ENCODE results near the gene SMARCD3.
A peak's percentile ranks its signal among the peaks of the same experiment; 100 is the strongest.

SMARCD3 gene

DNA sequence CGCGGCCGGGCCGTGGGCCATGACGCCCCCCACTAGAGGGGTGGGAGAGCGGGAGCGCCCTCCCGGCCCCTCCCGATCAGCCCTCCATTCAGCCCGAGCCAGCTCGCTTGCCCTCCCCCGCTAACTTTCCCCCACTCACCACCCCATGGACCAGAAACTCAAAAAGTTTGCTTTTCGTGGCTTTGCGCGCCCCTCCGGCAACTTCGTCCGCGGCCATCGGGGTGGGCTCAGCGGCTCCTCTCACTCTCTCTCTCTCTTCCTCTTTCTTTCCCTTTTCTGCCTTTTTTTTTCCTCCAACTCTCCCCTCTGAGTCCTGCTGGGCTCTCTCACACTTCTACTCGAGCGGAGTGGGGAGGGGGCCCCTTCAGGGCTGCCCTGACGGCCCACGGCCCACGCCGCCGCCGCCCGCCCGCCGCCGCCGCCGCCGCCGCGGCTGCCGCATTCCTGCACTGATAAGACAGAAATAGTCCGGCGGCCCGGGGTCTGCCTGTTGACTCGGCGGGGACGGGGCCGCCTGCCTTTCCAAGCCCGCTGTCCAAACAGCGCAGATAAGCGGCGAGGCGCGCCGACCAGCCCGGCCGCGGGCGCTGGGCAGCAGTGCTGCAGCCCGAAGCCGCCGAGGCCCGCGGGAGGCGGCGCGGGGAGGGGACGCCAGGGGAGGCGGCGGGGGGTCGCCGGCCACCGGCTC, at the start of gene SMARCD3:
Gene SMARCD3, minus strand, starts transcription at position 349 of the 688 bp plus-strand sequence. Its CDS starts 132 bp downstream, at position 217.
- Histone ChIP-seq H3K4me1 (ENCODE audit: control insufficient read depth, insufficient read depth, low read length) (peaks cover 10% of the 10 kb centered on the region), H3K36me3 (ENCODE audit: control insufficient read depth, insufficient read depth, low read length) (no peaks in the 10 kb centered on the region), H3K4me3 (ENCODE audit: low read length) (peak within 1 kb of the TSS; percentile 25; the same call in 1 of the 2 replicates), H3K27ac (ENCODE audit: low read length) (no peak within 1 kb of the TSS), H3K9me3 (ENCODE audit: control insufficient read depth, insufficient read depth, low read length) (no peaks in the 10 kb centered on the region), H3K27me3 (ENCODE audit: control insufficient read depth, insufficient read depth, low read length) (peaks cover 35% of the 10 kb centered on the region; the same call in 1 of the 2 replicates)
- no peak for DNase-seq (ENCODE audit: low read depth, low spot score)
- no CpG with 5 or more reads among the region's 71 CpGs for WGBS (ENCODE audit: insufficient coverage, insufficient read length)

DNA sequence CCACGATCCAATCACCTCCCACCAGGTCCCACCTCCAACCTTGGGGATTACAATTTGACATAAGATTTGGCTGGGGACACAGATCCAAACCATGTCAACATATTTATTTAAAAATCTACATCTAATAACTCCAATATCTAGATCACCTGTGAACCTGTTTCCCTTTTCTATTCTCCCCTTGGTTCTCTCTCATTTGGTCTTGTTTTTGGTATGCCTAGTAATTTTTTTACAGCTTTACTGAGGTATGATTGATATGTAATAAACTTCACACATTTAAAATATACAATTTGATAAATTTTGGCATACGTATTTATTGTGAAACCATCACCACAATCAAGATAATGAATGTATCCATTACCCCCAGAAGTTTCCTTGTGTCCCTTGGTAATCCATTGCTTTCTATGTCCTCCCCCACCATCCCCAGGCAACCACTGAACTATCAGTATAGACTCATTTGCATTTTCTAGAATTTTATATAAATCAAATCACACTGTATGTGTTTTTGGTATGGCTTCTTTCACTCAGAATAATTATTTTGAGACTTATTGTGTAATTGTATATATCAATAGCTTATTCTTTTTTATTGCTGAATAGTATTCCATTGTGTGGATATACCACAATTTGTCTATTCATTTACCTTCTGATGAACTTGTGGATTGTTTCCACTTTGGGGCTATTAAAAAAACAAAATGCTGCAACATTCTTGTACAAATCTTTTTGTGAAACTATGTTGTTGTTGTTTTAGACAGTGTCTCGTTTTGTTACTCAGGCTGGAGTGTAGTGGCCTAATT, 47.9 kb upstream of the SMARCD3 start:
- Histone ChIP-seq H3K4me1 (ENCODE audit: control insufficient read depth, insufficient read depth, low read length) (no peaks in the 10 kb centered on the region), H3K27ac (ENCODE audit: low read length) (no peak overlapping the region), H3K27me3 (ENCODE audit: control insufficient read depth, insufficient read depth, low read length) (no peaks in the 10 kb centered on the region), H3K9me3 (ENCODE audit: control insufficient read depth, insufficient read depth, low read length) (no peaks in the 10 kb centered on the region), H3K4me3 (ENCODE audit: low read length) (no peak overlapping the region), H3K36me3 (ENCODE audit: control insufficient read depth, insufficient read depth, low read length) (no peaks in the 10 kb centered on the region)
- DNase-seq (ENCODE audit: low read depth, low spot score), result no peak
- WGBS (ENCODE audit: insufficient coverage, insufficient read length), result no CpG with 5 or more reads among the region's 3 CpGs

DNA sequence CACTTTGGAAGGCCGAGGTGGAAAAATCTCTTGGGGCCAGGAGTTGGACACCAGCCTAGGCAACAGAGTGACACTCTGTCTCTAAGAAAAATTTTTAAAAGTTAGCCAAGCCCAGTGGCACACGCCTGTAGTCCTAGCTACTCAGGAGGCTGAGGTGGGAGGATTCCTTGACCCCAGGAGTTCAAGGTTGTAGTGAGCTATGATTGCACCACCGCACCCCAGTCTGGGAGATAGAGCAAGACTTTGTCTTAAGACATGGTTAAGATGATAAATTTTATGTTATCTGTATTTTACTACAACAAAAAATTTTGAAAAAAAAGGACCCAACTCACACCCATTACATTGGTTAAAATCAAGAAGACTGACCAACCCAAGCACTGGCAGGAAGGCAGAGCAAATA, 44.4 kb upstream of the SMARCD3 start:
- no peak overlapping the region for H3K27ac ChIP-seq (ENCODE audit: low read length)
- H3K4me1 ChIP-seq (ENCODE audit: control insufficient read depth, insufficient read depth, low read length), result no peaks in the 10 kb centered on the region; the same call in 1 of the 2 replicates
- no peaks in the 10 kb centered on the region for H3K9me3 ChIP-seq (ENCODE audit: control insufficient read depth, insufficient read depth, low read length)
- no peak overlapping the region for H3K4me3 ChIP-seq (ENCODE audit: low read length)
- H3K27me3 ChIP-seq (ENCODE audit: control insufficient read depth, insufficient read depth, low read length), result no peaks in the 10 kb centered on the region
- no peaks in the 10 kb centered on the region for H3K36me3 ChIP-seq (ENCODE audit: control insufficient read depth, insufficient read depth, low read length)
- no peak for DNase-seq (ENCODE audit: low read depth, low spot score)
- WGBS (ENCODE audit: insufficient coverage, insufficient read length), result no CpG with 5 or more reads among the region's 3 CpGs

DNA sequence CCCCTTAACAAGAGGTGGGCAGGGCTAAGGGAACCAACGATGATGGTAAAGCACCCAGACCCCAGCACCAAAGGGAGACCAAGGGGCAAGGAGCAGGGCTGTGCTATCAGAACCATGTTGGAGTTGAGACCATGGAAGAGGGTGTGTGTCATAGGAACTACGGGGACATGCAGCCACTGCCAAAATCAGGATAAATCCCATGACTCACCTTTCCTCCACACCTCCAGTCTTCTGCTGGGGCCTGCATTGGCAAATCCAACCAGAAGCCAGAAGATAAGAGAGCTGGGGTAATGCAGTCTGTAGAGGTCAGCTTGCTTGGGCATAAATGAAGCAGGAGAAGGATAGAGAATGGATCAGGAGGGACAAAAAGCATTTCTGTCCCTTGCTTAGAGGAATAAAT, 42.7 kb upstream of the SMARCD3 start:
- WGBS (ENCODE audit: insufficient coverage, insufficient read length), result no CpG with 5 or more reads among the region's 2 CpGs
- no peak overlapping the region for H3K27ac ChIP-seq (ENCODE audit: low read length)

DNA sequence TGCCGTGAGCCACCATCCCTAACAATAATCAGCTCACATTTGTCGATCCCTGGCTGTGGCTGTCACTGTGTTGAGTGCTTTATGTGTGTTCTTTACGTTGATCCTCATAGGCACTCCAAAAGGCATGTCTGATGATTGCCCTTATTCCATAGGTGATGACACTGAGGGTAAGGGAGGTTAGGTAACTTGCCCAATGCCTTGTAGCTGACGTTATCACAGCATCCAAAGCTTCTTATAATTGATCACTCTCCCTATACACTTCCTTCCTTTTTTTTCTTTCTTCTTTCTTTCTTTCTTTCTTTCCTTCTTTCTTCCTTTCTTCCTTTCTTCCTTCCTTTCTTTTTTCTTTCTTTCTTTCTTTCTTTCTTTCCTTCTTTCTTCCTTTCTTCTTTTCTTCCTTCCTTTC, 41.9 kb upstream of the SMARCD3 start:
- Histone ChIP-seq H3K27ac (ENCODE audit: low read length) (no peak overlapping the region), H3K4me3 (ENCODE audit: low read length) (no peak overlapping the region), H3K9me3 (ENCODE audit: control insufficient read depth, insufficient read depth, low read length) (no peaks in the 10 kb centered on the region), H3K4me1 (ENCODE audit: control insufficient read depth, insufficient read depth, low read length) (no peaks in the 10 kb centered on the region; the same call in 1 of the 2 replicates), H3K27me3 (ENCODE audit: control insufficient read depth, insufficient read depth, low read length) (no peaks in the 10 kb centered on the region), H3K36me3 (ENCODE audit: control insufficient read depth, insufficient read depth, low read length) (no peaks in the 10 kb centered on the region)
- DNase-seq (ENCODE audit: low read depth, low spot score), result no peak
- no CpG with 5 or more reads among the region's 4 CpGs for WGBS (ENCODE audit: insufficient coverage, insufficient read length)

More for the DNA sequence above, 42.7 kb upstream of the SMARCD3 start:
- Histone ChIP-seq H3K36me3 (ENCODE audit: control insufficient read depth, insufficient read depth, low read length) (no peaks in the 10 kb centered on the region), H3K9me3 (ENCODE audit: control insufficient read depth, insufficient read depth, low read length) (no peaks in the 10 kb centered on the region), H3K4me1 (ENCODE audit: control insufficient read depth, insufficient read depth, low read length) (no peaks in the 10 kb centered on the region; the same call in 1 of the 2 replicates), H3K27me3 (ENCODE audit: control insufficient read depth, insufficient read depth, low read length) (no peaks in the 10 kb centered on the region), H3K4me3 (ENCODE audit: low read length) (no peak overlapping the region)
- no peak for DNase-seq (ENCODE audit: low read depth, low spot score)

DNA sequence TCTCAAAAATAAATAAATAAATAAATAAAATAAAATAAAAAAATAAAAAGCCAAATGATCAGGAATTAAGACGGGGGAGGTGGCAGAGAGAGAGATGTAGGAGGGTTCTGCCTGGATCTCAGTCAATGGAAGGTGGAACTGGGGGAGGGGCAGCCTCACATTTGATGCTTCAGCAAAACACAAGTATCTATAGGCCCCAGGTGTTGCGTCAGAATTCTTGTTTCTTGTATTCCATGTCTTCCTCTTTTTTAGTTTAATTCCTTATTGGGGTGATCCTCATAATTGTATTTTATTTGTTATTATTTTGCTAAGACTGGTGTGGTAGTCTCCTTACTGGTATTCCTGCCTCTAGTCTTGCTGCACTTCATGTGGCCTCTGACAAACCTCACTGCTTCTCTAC, 41.4 kb upstream of the SMARCD3 start:
- H3K9me3 ChIP-seq (ENCODE audit: control insufficient read depth, insufficient read depth, low read length), result no peaks in the 10 kb centered on the region
- no peak for DNase-seq (ENCODE audit: low read depth, low spot score)
- H3K27me3 ChIP-seq (ENCODE audit: control insufficient read depth, insufficient read depth, low read length), result no peaks in the 10 kb centered on the region
- no CpG with 5 or more reads among the region's 2 CpGs for WGBS (ENCODE audit: insufficient coverage, insufficient read length)
- no peak overlapping the region for H3K27ac ChIP-seq (ENCODE audit: low read length)
- no peaks in the 10 kb centered on the region for H3K36me3 ChIP-seq (ENCODE audit: control insufficient read depth, insufficient read depth, low read length)
- no peak overlapping the region for H3K4me3 ChIP-seq (ENCODE audit: low read length)
- H3K4me1 ChIP-seq (ENCODE audit: control insufficient read depth, insufficient read depth, low read length), result no peaks in the 10 kb centered on the region; the same call in 1 of the 2 replicates

DNA sequence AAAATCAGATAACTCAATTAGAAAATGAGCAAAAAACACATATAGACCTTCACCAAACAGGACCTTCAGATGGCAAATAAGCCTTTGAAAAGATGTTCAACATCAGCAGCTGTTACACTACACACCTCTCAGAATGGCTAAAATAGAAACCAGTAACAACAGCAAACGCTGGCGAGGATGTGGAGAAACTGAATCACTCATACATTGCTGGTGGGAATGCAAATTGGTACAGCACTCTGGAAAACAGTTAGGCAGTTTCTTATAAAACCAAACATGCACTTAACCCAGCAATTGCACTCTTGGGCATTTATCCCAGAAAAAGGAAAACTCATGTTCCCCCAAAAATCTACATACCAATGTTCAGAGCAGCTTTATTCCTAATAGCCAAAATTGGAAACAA, 37.7 kb upstream of the SMARCD3 start:
- Histone ChIP-seq H3K4me3 (ENCODE audit: low read length) (no peak overlapping the region), H3K4me1 (ENCODE audit: control insufficient read depth, insufficient read depth, low read length) (peaks cover 2% of the 10 kb centered on the region; the same call in 1 of the 2 replicates), H3K27me3 (ENCODE audit: control insufficient read depth, insufficient read depth, low read length) (no peaks in the 10 kb centered on the region), H3K27ac (ENCODE audit: low read length) (no peak overlapping the region), H3K9me3 (ENCODE audit: control insufficient read depth, insufficient read depth, low read length) (no peaks in the 10 kb centered on the region), H3K36me3 (ENCODE audit: control insufficient read depth, insufficient read depth, low read length) (no peaks in the 10 kb centered on the region)
- WGBS (ENCODE audit: insufficient coverage, insufficient read length), result no CpG with 5 or more reads among the region's 2 CpGs
- DNase-seq (ENCODE audit: low read depth, low spot score), result no peak

DNA sequence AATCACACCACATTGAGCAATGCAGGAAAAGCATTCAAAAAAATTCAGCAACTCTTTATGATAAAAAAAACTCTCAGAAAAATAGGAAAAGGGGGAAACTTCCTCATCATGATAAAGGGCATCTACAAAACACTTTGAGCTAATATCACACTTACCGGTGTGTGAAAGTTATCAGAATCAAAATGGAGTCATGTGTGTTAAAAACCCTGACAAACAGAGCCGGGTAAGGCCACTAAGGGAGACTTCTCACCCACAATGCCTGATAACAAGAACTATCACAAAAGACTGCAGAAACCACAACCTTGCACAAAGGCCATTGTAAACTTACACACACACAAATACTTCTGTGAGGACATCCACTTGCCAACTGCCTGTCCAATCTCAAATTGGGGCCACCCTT, 34.8 kb upstream of the SMARCD3 start:
- Histone ChIP-seq H3K4me3 (ENCODE audit: low read length) (no peak overlapping the region), H3K27ac (ENCODE audit: low read length) (no peak overlapping the region), H3K4me1 (ENCODE audit: control insufficient read depth, insufficient read depth, low read length) (peaks cover 2% of the 10 kb centered on the region; the same call in 1 of the 2 replicates), H3K36me3 (ENCODE audit: control insufficient read depth, insufficient read depth, low read length) (no peaks in the 10 kb centered on the region), H3K27me3 (ENCODE audit: control insufficient read depth, insufficient read depth, low read length) (no peaks in the 10 kb centered on the region), H3K9me3 (ENCODE audit: control insufficient read depth, insufficient read depth, low read length) (no peaks in the 10 kb centered on the region)
- no CpG with 5 or more reads among the region's 2 CpGs for WGBS (ENCODE audit: insufficient coverage, insufficient read length)
- no peak for DNase-seq (ENCODE audit: low read depth, low spot score)

DNA sequence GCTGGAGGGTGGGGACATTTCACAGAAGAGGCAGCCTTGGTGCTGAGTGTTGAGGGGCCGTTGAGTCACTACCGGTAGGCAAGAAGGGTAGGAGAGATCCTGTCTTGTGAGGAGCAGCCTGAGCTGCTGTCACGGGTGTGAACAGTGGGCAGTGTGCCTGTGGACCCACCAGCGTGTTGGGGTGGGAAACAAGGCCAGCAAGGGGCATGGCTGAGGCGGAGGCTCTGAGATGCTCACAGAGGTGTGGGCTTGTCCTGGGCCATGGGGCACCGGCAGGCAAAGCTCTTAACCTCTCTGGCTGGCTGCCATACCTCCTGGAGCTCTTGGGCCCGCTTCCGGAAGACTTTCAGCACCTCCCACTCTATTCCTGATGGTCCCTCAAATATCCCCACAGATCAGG, 33.6 kb upstream of the SMARCD3 start:
- Histone ChIP-seq H3K36me3 (ENCODE audit: control insufficient read depth, insufficient read depth, low read length) (no peaks in the 10 kb centered on the region), H3K4me1 (ENCODE audit: control insufficient read depth, insufficient read depth, low read length) (peaks cover 6% of the 10 kb centered on the region), H3K9me3 (ENCODE audit: control insufficient read depth, insufficient read depth, low read length) (no peaks in the 10 kb centered on the region), H3K27ac (ENCODE audit: low read length) (no peak overlapping the region), H3K4me3 (ENCODE audit: low read length) (no peak overlapping the region), H3K27me3 (ENCODE audit: control insufficient read depth, insufficient read depth, low read length) (no peaks in the 10 kb centered on the region)
- DNase-seq (ENCODE audit: low read depth, low spot score), result no peak
- no CpG with 5 or more reads among the region's 8 CpGs for WGBS (ENCODE audit: insufficient coverage, insufficient read length)

DNA sequence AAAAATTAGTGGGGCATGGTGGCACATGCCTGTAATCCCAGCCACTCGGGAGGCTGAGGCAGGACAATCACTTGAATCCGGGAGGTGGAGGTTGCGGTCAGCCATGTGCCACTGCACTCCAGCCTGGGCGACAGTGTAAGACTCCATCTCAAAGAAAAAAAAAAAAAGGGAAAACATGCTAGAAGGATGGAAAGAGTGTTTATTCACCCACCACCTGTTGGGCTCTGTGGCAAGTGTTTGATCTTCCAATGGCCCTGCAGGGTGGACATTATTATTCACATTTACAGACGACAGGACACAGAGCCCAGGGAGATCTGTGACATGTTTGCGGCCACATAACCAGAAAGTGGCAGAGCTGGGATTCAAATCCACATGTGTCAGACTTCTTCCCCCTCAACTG, 33.2 kb upstream of the SMARCD3 start:
- Histone ChIP-seq H3K4me1 (ENCODE audit: control insufficient read depth, insufficient read depth, low read length) (peaks cover 6% of the 10 kb centered on the region), H3K4me3 (ENCODE audit: low read length) (no peak overlapping the region), H3K36me3 (ENCODE audit: control insufficient read depth, insufficient read depth, low read length) (no peaks in the 10 kb centered on the region), H3K9me3 (ENCODE audit: control insufficient read depth, insufficient read depth, low read length) (no peaks in the 10 kb centered on the region), H3K27ac (ENCODE audit: low read length) (no peak overlapping the region), H3K27me3 (ENCODE audit: control insufficient read depth, insufficient read depth, low read length) (no peaks in the 10 kb centered on the region)
- DNase-seq (ENCODE audit: low read depth, low spot score), result no peak
- no CpG with 5 or more reads among the region's 6 CpGs for WGBS (ENCODE audit: insufficient coverage, insufficient read length)

Measured in iPS DF 6.9 (cell line).